Breast epithelium (tissue), 3 donors: ENCODE data around the gene CPT2.

ENCODE experiments used
- POLR2A ChIP-seq: fragments of 450-650 bp; IDR thresholded peaks from one replicate; pipeline ENCODE4 v1.6.1; 2016; ENCODE audit warnings: antibody characterized with exemption, mild to moderate bottlenecking, moderate library complexity
- POLR2AphosphoS5 ChIP-seq, 3 donors: sonication (generic); formaldehyde crosslinking; IDR thresholded peaks; one replicate each; pipeline ENCODE4 v1.6.1; 2017; ENCODE audit warnings: antibody characterized with exemption in 3 of 3
- TF ChIP-seq, protein P1 (sequence below), 3 donors: fragments of 450-650 bp; IDR thresholded peaks; one replicate each; pipeline ENCODE4 v1.5.1; 2016 to 2017; ENCODE audit warnings: antibody characterized with exemption in 3 of 3, mild to moderate bottlenecking in 3 of 3, moderate library complexity in 3 of 3

DNA sequence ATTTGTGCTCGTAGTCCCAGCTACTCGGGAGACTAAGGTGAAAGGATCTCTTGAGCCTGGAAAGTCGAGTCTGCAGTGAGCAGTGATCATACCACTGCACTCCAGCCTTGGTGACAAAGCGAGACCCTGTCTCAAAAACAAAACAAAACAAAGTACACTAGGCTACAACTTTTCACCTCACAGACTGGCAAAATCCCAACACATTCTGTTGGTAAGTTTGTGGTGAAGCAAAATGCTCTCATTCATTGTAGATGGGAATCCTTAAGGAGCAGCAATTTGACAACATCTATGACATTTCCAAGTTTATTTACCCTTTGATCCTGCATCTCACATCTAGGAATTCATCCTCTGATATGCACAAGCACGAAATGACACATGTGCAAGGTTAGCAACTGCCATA, 34.0 kb upstream of the CPT2 start:
- TF ChIP-seq POLR2AphosphoS5 (IDR thresholded peaks at IDR 0.05) (no peak), POLR2A (no peak)
- TF ChIP-seq, protein P1, sequence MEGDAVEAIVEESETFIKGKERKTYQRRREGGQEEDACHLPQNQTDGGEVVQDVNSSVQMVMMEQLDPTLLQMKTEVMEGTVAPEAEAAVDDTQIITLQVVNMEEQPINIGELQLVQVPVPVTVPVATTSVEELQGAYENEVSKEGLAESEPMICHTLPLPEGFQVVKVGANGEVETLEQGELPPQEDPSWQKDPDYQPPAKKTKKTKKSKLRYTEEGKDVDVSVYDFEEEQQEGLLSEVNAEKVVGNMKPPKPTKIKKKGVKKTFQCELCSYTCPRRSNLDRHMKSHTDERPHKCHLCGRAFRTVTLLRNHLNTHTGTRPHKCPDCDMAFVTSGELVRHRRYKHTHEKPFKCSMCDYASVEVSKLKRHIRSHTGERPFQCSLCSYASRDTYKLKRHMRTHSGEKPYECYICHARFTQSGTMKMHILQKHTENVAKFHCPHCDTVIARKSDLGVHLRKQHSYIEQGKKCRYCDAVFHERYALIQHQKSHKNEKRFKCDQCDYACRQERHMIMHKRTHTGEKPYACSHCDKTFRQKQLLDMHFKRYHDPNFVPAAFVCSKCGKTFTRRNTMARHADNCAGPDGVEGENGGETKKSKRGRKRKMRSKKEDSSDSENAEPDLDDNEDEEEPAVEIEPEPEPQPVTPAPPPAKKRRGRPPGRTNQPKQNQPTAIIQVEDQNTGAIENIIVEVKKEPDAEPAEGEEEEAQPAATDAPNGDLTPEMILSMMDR (IDR thresholded peaks at IDR 0.05): no peak
